GM20431 (cell line): ENCODE data around the gene DYNC1LI1.
"Not testable (repeated sequence)": the region's sequence is repeated elsewhere in the genome, so short reads cannot be mapped to it uniquely, and the experiment has no call there.

Source experiments
- in situ Hi-C: fragments of 300-500 bp; cut with MseI, MboI; formaldehyde crosslinking; loops from one replicate; pipeline ENCODE4 v1.15.0; 2020; ENCODE audit warnings: low sequenced_read_pairs; ENCODE audit not compliant: unreplicated experiment

Gene DYNC1LI1

GRCh38 chr3:32544894-32545293, 25.8 kb downstream of the DYNC1LI1 start:
- in situ Hi-C loops: no loop called here

GRCh38 chr3:32542807-32543206, 27.9 kb downstream of the DYNC1LI1 start:
- in situ Hi-C loops: no loop called here

DNA sequence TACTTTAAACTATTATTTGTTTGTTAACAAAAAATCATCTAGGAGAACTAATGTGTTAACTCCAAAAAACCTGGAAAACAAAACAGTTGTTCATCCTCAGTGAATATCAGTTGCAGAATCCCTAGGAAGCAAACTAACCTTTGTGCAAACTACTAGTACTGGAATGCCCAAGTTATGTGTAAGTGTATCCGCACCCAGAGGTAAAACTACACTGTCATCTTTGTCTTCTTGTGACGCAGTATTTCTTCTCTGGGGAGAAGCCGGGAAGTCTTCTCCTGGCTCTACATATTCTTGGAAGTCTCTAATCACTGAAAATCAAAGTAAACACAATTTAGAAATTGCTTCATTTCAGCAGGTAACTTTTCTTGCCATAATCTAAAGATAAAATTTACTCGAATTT, 29.8 kb downstream of the DYNC1LI1 start:
- in situ Hi-C loops: no loop called here

DNA sequence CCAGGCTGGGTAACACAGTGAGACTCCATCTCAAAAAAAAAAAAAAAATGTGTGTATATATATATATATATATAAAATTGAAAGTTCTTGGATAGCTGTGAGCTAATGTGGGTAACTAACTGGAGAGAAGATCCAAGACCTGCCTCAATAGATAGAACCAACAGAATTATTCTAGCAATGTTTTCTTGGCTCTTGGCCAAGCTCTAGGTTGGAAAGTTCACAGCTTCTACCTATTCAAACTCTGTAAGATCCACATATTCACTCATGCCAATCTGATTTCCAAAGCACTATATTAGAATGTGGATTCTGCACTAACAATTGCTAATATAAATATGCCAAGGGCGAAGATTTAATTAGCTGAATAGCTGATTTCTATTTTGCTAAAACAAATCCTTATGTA, 38.2 kb downstream of the DYNC1LI1 start:
- in situ Hi-C loops: no loop called here

- in situ Hi-C loops: no loop called here
These were observed 39.5 kb downstream of the DYNC1LI1 start for GRCh38 chr3:32531010-32531647.

GRCh38 chr3:32525720-32526119, 44.9 kb downstream of the DYNC1LI1 start:
- in situ Hi-C loops: no loop called here

GRCh38 chr3:32522682-32523081, 48.0 kb downstream of the DYNC1LI1 start:
- in situ Hi-C loops: no loop called here

- in situ Hi-C loops: not testable (repeated sequence)
These were observed 51.7 kb downstream of the DYNC1LI1 start for GRCh38 chr3:32518921-32519320.

DNA sequence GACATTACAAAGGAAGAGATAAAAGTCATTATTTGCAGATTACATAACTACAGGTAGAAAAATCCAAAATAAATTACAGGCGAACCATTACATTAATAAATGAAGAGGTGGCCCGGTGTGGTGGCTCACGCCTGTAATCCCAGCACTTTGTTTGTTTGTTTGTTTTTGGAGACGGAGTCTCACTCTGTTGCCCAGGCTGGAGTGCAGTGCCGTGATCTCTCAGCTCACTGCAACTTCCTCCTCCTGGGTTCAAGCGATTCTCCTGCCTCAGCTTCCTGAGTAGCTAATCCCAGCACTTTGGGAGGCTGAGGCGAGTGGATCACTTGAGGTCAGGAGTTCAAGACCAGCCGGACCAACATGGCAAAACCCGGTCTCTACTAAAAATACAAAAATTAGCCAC, 53.9 kb downstream of the DYNC1LI1 start:
- in situ Hi-C loops: not testable (repeated sequence)

DNA sequence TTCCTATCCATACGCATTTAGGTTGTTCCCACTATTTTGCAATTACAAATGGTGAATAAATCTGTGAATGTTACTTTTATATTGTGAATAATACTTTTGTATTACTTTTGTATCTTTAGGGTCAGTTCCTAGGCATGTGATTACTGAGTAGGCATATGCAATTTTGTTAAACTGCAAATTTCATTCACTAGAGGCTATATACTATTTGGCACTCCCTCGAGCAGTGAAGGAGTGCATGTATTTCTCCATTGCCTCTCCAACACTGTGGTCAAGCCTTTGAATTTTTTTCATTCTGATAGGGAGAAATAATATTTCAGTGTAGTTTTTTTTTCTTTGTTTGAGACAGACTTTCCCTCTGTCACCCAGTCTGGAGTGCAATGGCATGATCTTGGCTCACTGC, 59.7 kb downstream of the DYNC1LI1 start:
- in situ Hi-C loops: no loop called here

DNA sequence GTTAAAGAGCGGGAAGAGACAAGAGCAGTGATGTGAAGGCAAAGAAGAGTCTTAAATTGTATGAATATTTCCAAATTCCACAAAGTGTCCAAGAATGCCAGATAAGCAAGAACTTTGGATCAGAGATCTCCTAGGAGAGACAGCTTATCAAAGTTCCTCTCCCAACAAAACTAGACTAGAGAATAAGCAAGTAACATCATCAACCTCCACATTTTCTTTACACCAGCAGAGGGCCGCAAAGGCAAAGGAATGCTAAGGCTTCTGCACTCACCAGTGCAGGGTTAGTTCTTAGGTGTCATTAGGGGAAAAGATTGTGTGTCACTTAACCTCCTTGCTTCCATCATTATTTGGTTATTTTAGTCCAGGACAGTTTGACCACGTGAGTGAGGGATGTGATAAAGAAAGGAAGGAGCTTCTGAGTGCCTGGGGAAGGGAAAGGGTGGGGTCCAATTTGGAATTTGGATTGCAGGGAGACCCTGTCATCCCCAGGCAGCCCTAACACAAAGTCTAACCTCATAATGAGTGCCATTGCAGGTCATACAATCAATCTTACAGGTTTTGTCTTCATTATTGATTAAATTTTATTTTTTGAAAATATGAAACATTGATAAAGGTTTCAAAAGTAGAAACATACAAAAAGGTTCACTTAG, 60.5 kb downstream of the DYNC1LI1 start:
- in situ Hi-C loops: no loop called here

DNA sequence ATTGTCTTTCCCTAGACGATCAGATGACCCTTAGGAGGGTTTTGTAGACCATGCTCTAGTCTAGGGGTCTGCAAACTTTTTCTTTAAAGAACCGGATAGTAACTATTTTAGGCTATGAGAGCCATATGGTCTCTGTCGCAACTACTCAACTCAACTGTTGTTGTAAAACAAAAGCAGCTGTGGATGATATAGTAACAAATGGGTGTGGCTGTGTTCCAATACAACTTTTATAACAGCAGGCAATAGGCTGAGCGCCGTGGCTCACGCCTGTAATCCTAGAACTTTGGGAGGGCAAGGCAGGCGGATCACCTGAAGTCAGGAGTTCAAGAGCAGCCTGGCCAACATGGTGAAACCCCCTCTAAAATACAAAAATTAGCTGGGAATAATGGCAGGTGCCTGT, 61.9 kb downstream of the DYNC1LI1 start:
- in situ Hi-C loops: loop anchor here (10.0 kb wide), 1 partner anchor 156 kb away; no protein-coding TSS in a partner anchor

DNA sequence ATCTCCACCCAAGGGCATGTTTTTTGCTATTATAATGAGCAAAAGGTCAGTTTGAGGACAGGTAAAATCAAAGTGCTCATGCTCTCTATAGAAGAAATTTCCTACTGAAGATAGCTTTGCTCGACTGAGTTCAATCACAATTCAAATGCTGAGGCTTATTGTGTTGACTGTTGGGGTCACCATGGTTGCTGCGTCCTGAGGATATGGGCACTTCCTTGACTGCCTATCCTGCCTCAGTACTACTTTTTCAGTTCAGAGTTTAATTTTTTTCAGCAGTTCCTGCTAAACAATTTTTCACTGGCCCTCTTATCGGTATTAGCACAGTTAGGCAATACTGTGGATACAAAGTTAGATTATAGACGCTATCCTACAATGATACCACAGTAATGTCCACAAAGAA, 64.2 kb downstream of the DYNC1LI1 start:
- in situ Hi-C loops: loop anchor here (10.0 kb wide), 1 partner anchor 158 kb away; no protein-coding TSS in a partner anchor

- in situ Hi-C loops: loop anchor here (10.0 kb wide), 1 partner anchor 162 kb away; no protein-coding TSS in a partner anchor
These were observed 67.7 kb downstream of the DYNC1LI1 start for GRCh38 chr3:32502946-32503286.

DNA sequence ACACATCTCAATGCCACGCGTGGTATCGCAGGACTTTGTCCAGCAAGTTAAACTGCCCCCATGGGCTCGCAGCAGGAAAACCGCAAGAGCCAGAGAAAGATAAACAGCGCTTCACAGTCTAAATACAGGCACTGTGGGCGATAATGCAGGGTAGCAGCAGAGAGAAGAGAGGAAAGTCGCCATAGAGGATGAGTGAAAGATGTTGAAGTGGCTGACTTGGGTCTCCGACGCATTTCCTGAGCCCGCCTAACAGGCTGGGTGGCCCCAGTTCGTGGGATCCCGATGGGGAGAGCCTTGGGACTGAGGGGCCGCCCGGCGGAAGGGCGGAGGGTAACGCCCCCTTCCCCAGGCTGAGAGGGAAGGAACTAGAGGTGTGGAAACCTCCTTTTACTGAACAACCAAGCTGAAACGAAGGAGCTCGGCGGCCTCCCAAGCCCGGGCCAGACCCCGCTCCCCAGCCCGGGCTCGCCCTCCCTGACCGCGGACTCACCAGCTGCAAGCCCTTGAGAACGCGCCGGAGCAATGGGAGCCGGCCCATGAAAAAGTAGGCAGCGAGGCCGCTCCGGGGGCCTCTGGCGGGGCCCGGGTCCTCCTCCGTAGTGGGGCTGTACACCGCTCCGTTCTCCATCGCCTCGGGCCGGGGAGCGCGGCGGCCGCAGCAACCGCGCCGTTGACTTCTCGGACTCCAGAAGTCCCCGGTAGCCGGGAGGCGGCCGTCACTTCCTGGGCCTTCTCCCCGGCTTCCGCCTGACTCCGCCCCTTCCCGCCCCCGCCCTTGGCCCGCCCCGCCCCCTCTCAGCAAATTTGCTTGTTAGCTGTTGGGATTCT, 68.3 kb downstream of the DYNC1LI1 start, which contains the start of gene CMTM6:
Gene CMTM6 (minus strand): TSS at position 735 of the 828 bp plus-strand sequence. CDS start 107 bp downstream, at position 628.
- in situ Hi-C loops: loop anchor here (10.0 kb wide), 1 partner anchor 162 kb away; no protein-coding TSS in a partner anchor

GRCh38 chr3:32501783-32502117, 68.9 kb downstream of the DYNC1LI1 start:
- in situ Hi-C loops: loop anchor here (10.0 kb wide), 1 partner anchor 163 kb away; no protein-coding TSS in a partner anchor

DNA sequence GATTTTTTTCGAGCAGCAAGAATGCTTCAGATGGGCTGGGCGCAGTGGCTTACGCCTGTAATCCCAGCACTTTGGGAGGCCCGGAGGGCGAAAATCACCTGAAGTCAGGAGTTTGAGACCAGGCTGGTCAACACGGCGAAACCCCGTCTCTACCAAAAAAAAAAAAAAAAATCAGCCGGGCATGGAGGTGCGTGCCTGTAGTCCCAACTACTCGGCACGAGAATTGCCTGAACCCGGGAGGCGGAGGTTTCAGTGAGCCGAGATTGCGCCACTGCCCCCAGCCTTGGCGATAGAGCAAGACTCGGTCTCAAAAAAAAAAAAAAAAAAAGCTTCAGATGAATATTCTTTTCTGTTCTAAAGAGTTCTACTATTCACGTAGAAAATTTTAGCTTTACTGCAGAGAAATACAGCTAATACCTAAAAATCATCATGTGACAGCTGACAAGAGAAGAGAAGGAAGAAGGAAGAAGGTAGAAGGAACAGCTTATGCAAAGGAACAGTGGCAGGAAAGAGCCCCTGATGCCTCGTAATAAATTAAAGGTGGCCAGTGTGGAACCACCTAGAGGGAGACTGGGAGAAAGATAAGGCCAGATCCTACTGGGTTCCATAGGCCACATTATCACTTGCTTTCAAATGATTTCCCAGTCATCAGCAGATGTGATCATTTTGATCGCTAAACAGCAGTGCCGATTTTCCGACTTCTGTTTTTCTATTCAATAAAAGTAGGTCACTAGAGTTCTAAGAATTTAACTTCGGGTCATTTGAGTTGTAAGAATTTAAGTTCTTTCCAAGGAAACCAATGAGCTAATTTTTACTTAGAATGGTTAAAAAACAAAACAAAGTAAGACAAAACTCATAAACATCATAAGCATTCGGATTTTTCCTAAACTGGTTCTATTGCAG, 69.5 kb downstream of the DYNC1LI1 start:
- in situ Hi-C loops: loop anchor here (10.0 kb wide), 1 partner anchor 164 kb away; no protein-coding TSS in a partner anchor

DNA sequence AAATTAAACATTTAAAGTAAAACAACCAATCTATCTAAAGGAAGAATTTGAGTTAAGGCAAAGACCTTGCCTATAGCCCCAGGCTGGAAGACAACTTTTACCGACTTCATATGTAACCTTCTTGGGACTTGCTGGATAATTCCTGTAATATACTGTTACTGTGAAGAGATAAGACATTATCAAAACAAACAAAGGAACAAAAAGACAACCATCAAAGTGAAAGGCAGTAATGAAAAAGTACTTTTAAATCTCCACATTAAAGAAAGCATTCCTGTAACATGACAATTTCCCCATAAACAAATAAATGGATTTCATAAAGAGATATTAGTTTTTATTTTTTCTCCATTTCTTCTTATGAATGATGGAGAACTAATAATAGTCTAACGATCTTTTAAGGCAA, 70.4 kb downstream of the DYNC1LI1 start:
- in situ Hi-C loops: loop anchor here (10.0 kb wide), 1 partner anchor 165 kb away; no protein-coding TSS in a partner anchor

GRCh38 chr3:32499585-32499984, 71.1 kb downstream of the DYNC1LI1 start:
- in situ Hi-C loops: no loop called here

DNA sequence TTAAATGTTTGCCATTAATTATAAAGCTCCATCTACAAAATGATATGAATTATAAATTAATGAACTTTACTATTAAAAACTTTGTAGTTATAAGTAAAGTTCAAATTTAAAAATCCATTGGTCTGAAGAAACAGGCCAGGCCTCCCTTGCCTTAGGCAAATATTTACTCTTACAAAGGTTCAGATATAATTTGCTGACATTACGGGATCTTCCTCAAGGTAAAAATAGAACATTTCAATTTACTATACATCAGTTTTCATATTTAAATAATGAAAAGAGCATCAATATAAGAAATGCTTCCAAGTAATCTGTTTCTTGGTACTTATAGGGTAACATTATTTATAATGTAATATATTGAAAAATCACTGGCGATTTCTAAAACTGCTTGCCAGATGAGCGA, 71.7 kb downstream of the DYNC1LI1 start:
- in situ Hi-C loops: no loop called here
